Stimulated activated CD4-positive, alpha-beta T cell treated with anti-CD3 and anti-CD28 coated beads, Interleukin-12 subunit alpha, Interleukin-12 subunit beta, amount 100 ng/mL, for 48 hours (primary cell): Measurements from ENCODE around the gene THBD.
"Not testable (repeated sequence)": the region's sequence is repeated elsewhere in the genome, so short reads cannot be mapped to it uniquely, and the experiment has no call there.

ENCODE experiments used
- DNase-seq, 3 donors: peaks; one replicate each; pipeline ENCODE4 v3.0.0-alpha.2; 2020; ENCODE audit warnings: low read depth in 2 of 3, low spot score in 1 of 3

The THBD gene

GRCh38 chr20:23037017-23037481 is 12.4 kb downstream of the THBD start:
- no peak for DNase-seq

- DNase-seq = no peak
Observed at GRCh38 chr20:23036371-23036770, 13.1 kb downstream of the THBD start.

- DNase-seq = no peak
Observed at GRCh38 chr20:23035731-23036130, 13.7 kb downstream of the THBD start.

- DNase-seq = no peak
Observed at GRCh38 chr20:23034721-23035671, 14.5 kb downstream of the THBD start, which contains the start of gene SSTR4. Gene SSTR4, plus strand, starts transcription at chr20:23035312. Its CDS starts 172 bp downstream, at chr20:23035484.

- DNase-seq = no peak
Observed at GRCh38 chr20:23033918-23034317, 15.6 kb downstream of the THBD start.

- DNase-seq = no peak
Observed at GRCh38 chr20:23032750-23033078, 16.8 kb downstream of the THBD start.

- no peak for DNase-seq
Observed at GRCh38 chr20:23032056-23032749, 17.3 kb downstream of the THBD start.

- DNase-seq = no peak
Observed at GRCh38 chr20:23031346-23031745, 18.1 kb downstream of the THBD start.

GRCh38 chr20:23029324-23029723 is 20.1 kb downstream of the THBD start:
- DNase-seq = no peak

- no peak for DNase-seq
Observed at GRCh38 chr20:23028392-23028791, 21.1 kb downstream of the THBD start.

GRCh38 chr20:23027721-23028120 is 21.8 kb downstream of the THBD start:
- DNase-seq = no peak

GRCh38 chr20:23025503-23025902 is 24.0 kb downstream of the THBD start:
- DNase-seq = not testable (repeated sequence)

- no peak for DNase-seq
Observed at GRCh38 chr20:23024701-23025100, 24.8 kb downstream of the THBD start.

GRCh38 chr20:23023621-23024177 is 25.8 kb downstream of the THBD start:
- no peak for DNase-seq

- no peak for DNase-seq
Observed at GRCh38 chr20:23022849-23023248, 26.6 kb downstream of the THBD start.

- DNase-seq = no peak
Observed at GRCh38 chr20:23021951-23022350, 27.5 kb downstream of the THBD start.

GRCh38 chr20:23021541-23021940 is 27.9 kb downstream of the THBD start:
- DNase-seq = no peak

GRCh38 chr20:23020230-23021018 is 29.0 kb downstream of the THBD start:
- no peak for DNase-seq

- no peak for DNase-seq
Observed at GRCh38 chr20:23019403-23019802, 30.1 kb downstream of the THBD start.

- DNase-seq = no peak
Observed at GRCh38 chr20:23018941-23019340, 30.5 kb downstream of the THBD start.

- no peak for DNase-seq
Observed at GRCh38 chr20:23018432-23018831, 31.0 kb downstream of the THBD start.
